Astrocyte of the spinal cord (primary cell): ENCODE data around the gene ARHGAP44.

Source experiments
- DNase-seq: peaks from one replicate; pipeline ENCODE4 v3.0.0; 2011; ENCODE audit warnings: low read depth, low spot score
- H3K4me3 ChIP-seq: 2 replicates; pipeline ENCODE4 v1.5.1; 2011; ENCODE audit warnings: low read depth, mild to moderate bottlenecking, low read length, moderate library complexity
- CTCF ChIP-seq: IDR thresholded peaks from 2 replicates; pipeline ENCODE4 v1.5.1; 2012; ENCODE audit warnings: low read depth, mild to moderate bottlenecking, low read length, inconsistent platforms
- in situ Hi-C: cut with HindIII; loops from 2 replicates; pipeline ENCODE4 v1.10.0; 2017; ENCODE audit warnings: low sequenced_read_pairs

The ARHGAP44 gene

GRCh38 chr17:12993631-12994030, 204.3 kb downstream of the ARHGAP44 start:
- in situ Hi-C loops = no loop called here
- H3K4me3 ChIP-seq = no peak overlapping the region
- TF ChIP-seq CTCF = no peak
- DNase-seq = no peak

- in situ Hi-C loops = no loop called here
- H3K4me3 ChIP-seq = no peak overlapping the region
- no peak for TF ChIP-seq CTCF
- DNase-seq = no peak
These were observed 205.2 kb downstream of the ARHGAP44 start for GRCh38 chr17:12994341-12995074.

- no peak for TF ChIP-seq CTCF
- no peak for DNase-seq
- H3K4me3 ChIP-seq = no peak overlapping the region
- in situ Hi-C loops = no loop called here
These were observed 206.0 kb downstream of the ARHGAP44 start for GRCh38 chr17:12995106-12995895.

- no peak overlapping the region for H3K4me3 ChIP-seq
- TF ChIP-seq CTCF = no peak
- in situ Hi-C loops = no loop called here
- DNase-seq = no peak
These were observed 206.6 kb downstream of the ARHGAP44 start for GRCh38 chr17:12995896-12996295.

- TF ChIP-seq CTCF = no peak
- H3K4me3 ChIP-seq = no peak overlapping the region
- no peak for DNase-seq
- in situ Hi-C loops = no loop called here
These were observed 207.1 kb downstream of the ARHGAP44 start for GRCh38 chr17:12996357-12996756.

- in situ Hi-C loops = no loop called here
- no peak for DNase-seq
- TF ChIP-seq CTCF = no peak
- H3K4me3 ChIP-seq = no peak overlapping the region
These were observed 207.6 kb downstream of the ARHGAP44 start for GRCh38 chr17:12996941-12997340.
